HepG2 (cell line): ENCODE data around the gene RBM18. TPM values are rescaled to one million over a fixed set of nuclear protein-coding genes. Genes with fewer than 3 reads are reported as not detected.

Experiments used
- ATAC-seq: fragments of 200-7000 bp; cut with Tn5 transposase; 3 replicates; pipeline ENCODE4 v1.9.1; 2020; ENCODE audit warnings: mild to moderate bottlenecking, moderate library complexity
- BruUV-seq: library from RNA; stranded (reverse); fragments of 400-500 nt; replicated peaks from 2 replicates; lab custom pipeline; 2021; lab: Mats Ljungman, UMichigan
- CTCF ChIA-PET: fragments of 300-600 bp; formaldehyde crosslinking; extraction: SDS; loops from one replicate; lab custom pipeline; 2021; ENCODE audit warnings: low total read pairs, inconsistent platforms, low intra/inter-chr PET ratio; lab: Yijun Ruan, JAX
- POLR2A ChIA-PET: fragments of 350-600 bp; sonication (Branson Sonifier 250); formaldehyde crosslinking; loops from one replicate; lab custom pipeline; 2020; ENCODE audit warnings: antibody characterized with exemption, inconsistent platforms; lab: Yijun Ruan, JAX
- DNase-seq: peaks from one replicate; pipeline ENCODE4 v3.0.0-alpha.2; 2015; ENCODE audit warnings: low spot score
- FAIRE-seq: peaks from 3 replicates; lab custom pipeline; 2011; peaks lifted over from hg19 to GRCh38; lab: Jason Lieb, UNC
- H2AFZ ChIP-seq: one replicate; pipeline ENCODE4 v1.6.1; 2011; ENCODE audit warnings: low read length, inconsistent platforms
- H3K27ac ChIP-seq: fragments of 300-600 bp; 3 replicates; pipeline ENCODE4 v1.8.0; 2011; ENCODE audit warnings: mixed run types, mild to moderate bottlenecking, mixed read lengths, low read length, inconsistent platforms; ENCODE audit not compliant: insufficient read depth; ENCODE audit errors: extremely low read length
- H3K27me3 ChIP-seq, 2 experiments: fragments of 200-600 bp in 1 of 2; 2 replicates in 1 of 2; 3 replicates in 1 of 2; pipeline versions ENCODE4 v1.6.0 to v1.8.0; 2011; ENCODE audit warnings: low read length in 2 of 2, mild to moderate bottlenecking in 2 of 2, moderate library complexity in 2 of 2, inconsistent platforms in 1 of 2; ENCODE audit not compliant: insufficient read depth in 2 of 2, control insufficient read depth in 1 of 2
- H3K36me3 ChIP-seq, 2 experiments: fragments of 200-600 bp in 1 of 2; replicated peaks in 1 of 2; 2 replicates in 1 of 2; 3 replicates in 1 of 2; pipeline versions ENCODE4 v1.5.1 to v1.8.0; 2011; ENCODE audit warnings: low read length in 2 of 2, inconsistent platforms in 1 of 2; ENCODE audit not compliant: insufficient read depth in 2 of 2, control insufficient read depth in 1 of 2
- H3K4me1 ChIP-seq: 2 replicates; pipeline ENCODE4 v1.5.1; 2012; ENCODE audit warnings: low read length, inconsistent platforms; ENCODE audit not compliant: insufficient read depth
- H3K4me2 ChIP-seq: 2 replicates; pipeline ENCODE4 v1.6.0; 2011; ENCODE audit warnings: low read depth, low read length, inconsistent platforms
- H3K4me3 ChIP-seq, 3 experiments: fragments of 200-600 bp in 1 of 3; sonication (generic), shearing (Covaris generic) in 1 of 3; replicated peaks in 1 of 3; 2 replicates each; pipeline ENCODE4 v1.5.1; 2011 to 2016; ENCODE audit warnings: low read length in 3 of 3, inconsistent platforms in 2 of 3, low read depth in 2 of 3, mild to moderate bottlenecking in 2 of 3, control low read depth in 1 of 3, mixed read lengths in 1 of 3; ENCODE audit not compliant: insufficient read depth in 1 of 3
- H3K79me2 ChIP-seq: one replicate; pipeline ENCODE4 v1.6.1; 2011; ENCODE audit warnings: low read length, inconsistent platforms; ENCODE audit not compliant: insufficient read depth
- H3K9ac ChIP-seq: 2 replicates; pipeline ENCODE4 v1.6.0; 2011; ENCODE audit warnings: mild to moderate bottlenecking, low read depth, low read length, inconsistent platforms; ENCODE audit not compliant: insufficient read depth
- H3K9me3 ChIP-seq: 2 replicates; pipeline ENCODE4 v1.5.1; 2012; ENCODE audit warnings: mild to moderate bottlenecking, low read length
- H4K20me1 ChIP-seq: 2 replicates; pipeline ENCODE4 v1.6.0; 2011; ENCODE audit warnings: inconsistent platforms, mild to moderate bottlenecking, low read length, moderate library complexity; ENCODE audit not compliant: insufficient read depth
- ATF2 ChIP-seq: sonication (generic); formaldehyde crosslinking; IDR thresholded peaks from 2 replicates; pipeline ENCODE4 v1.4.0; 2020; ENCODE audit warnings: missing genetic modification reagents
- CBX5 ChIP-seq: sonication (generic); formaldehyde crosslinking; IDR thresholded peaks from 2 replicates; pipeline ENCODE4 v1.4.0; 2020; ENCODE audit warnings: missing genetic modification reagents, borderline replicate concordance
- CENPBD1 ChIP-seq: sonication (generic); formaldehyde crosslinking; IDR thresholded peaks from 2 replicates; pipeline ENCODE4 v1.8.0; 2022; ENCODE audit warnings: missing genetic modification reagents, low read depth, mild to moderate bottlenecking, borderline replicate concordance
- ESRRA ChIP-seq: sonication (generic); formaldehyde crosslinking; IDR thresholded peaks from 2 replicates; pipeline ENCODE4 v1.5.1; 2020; ENCODE audit warnings: mild to moderate bottlenecking, low read depth, missing genetic modification reagents
- KDM1A ChIP-seq: IDR thresholded peaks from 2 replicates; pipeline ENCODE4 v1.6.1; 2016; ENCODE audit warnings: missing compliant biosample characterization
- PREB ChIP-seq: sonication (generic); formaldehyde crosslinking; IDR thresholded peaks from 2 replicates; pipeline ENCODE4 v1.4.0; 2020; ENCODE audit warnings: missing genetic modification reagents
- ZBTB7B ChIP-seq: sonication (generic); formaldehyde crosslinking; IDR thresholded peaks from 2 replicates; pipeline ENCODE4 v1.4.0; 2020; ENCODE audit warnings: missing genetic modification reagents
- ZNF530 ChIP-seq: sonication (generic); formaldehyde crosslinking; IDR thresholded peaks from 2 replicates; pipeline ENCODE4 v1.5.0; 2020; ENCODE audit warnings: low read depth, mild to moderate bottlenecking, missing genetic modification reagents
- ZNF546 ChIP-seq: sonication (generic); formaldehyde crosslinking; conservative IDR thresholded peaks from 2 replicates; pipeline ENCODE4 v1.8.1; 2023; ENCODE audit warnings: mild to moderate bottlenecking, missing genetic modification reagents
- ZNF782 ChIP-seq: sonication (generic); formaldehyde crosslinking; IDR thresholded peaks from 2 replicates; pipeline ENCODE4 v1.4.0; 2020; ENCODE audit warnings: missing genetic modification reagents, mild to moderate bottlenecking, borderline replicate concordance
- ZSCAN9 ChIP-seq: IDR thresholded peaks from 2 replicates; pipeline ENCODE4 v1.6.1; 2016; ENCODE audit warnings: borderline replicate concordance
- WGBS: methylation state at CpG from one replicate; pipeline ENCODE4 v1.1.6; 2017; ENCODE audit warnings: low lambda C conversion rate; 5-methylcytosine and 5-hydroxymethylcytosine counted together
- in situ Hi-C: cut with HindIII; loops from 2 replicates; pipeline ENCODE4 v1.10.0; 2017; ENCODE audit warnings: low pct_unique_long_range_greater_than_20kb; ENCODE audit not compliant: extremely low pct_ligation_motif_present
- intact Hi-C: fragments of 100-400 bp; cut with micrococcal nuclease; formaldehyde crosslinking; loops from one replicate; pipeline ENCODE4 v1.10.0; 2022; ENCODE audit not compliant: unreplicated experiment
- polyA plus RNA-seq, 8 experiments: library from polyadenylated mRNA; depleted of rRNA in 3 of 8; stranded (reverse) in 7 of 8; unstranded in 1 of 8; fragments of >200 nt; fragmentation: Illumina TruSeq in 4 of 8; extraction: Trizol in 4 of 8; gene quantifications; 2 replicates each; pipeline versions ENCODE4 v1.2.1 to v1.2.3, GENCODE V29; 2011 to 2016; ENCODE audit warnings: low read depth in 4 of 8, missing spikeins in 1 of 8, mixed read lengths in 1 of 8; ENCODE audit not compliant: insufficient read depth in 1 of 8
- total RNA-seq, 5 experiments: library from RNA; depleted of rRNA; stranded (reverse); fragments of >200 nt; fragmentation: Illumina TruSeq; extraction: Trizol; gene quantifications; 2 replicates each; pipeline ENCODE4 v1.2.3, GENCODE V29; 2016; ENCODE audit warnings: low read depth in 1 of 5

RBM18 gene
- total and polyA plus RNA-seq, 2 of the 13 experiments (the other 11 are each of a cell fraction or from before 2014, with no cell fraction given): 12.6 to 16.6 TPM

- no peak for TF ChIP-seq ZBTB7B (CRISPR knock-in tag)
- no peak for TF ChIP-seq PREB
- no peak for TF ChIP-seq CENPBD1 (CRISPR knock-in tag)
Observed at GRCh38 chr9:122216798-122217418, 47.7 kb downstream of the RBM18 start (continued).

GRCh38 chr9:122216138-122216797, 48.4 kb downstream of the RBM18 start:
- no peak for FAIRE-seq
- intact Hi-C loops: no loop called here
- H3K4me1 ChIP-seq: peaks cover 69% of the 10 kb centered on the region
- no peak for DNase-seq
- in situ Hi-C loops: no loop called here
- ChIA-PET POLR2A (no interaction called here), CTCF (no interaction called here)
- no peak overlapping the region for H3K4me2 ChIP-seq
- H3K4me3 ChIP-seq: no peak overlapping the region
- no peaks in the 10 kb centered on the region for H3K36me3 ChIP-seq
- no peak overlapping the region for H3K9ac ChIP-seq
- no peak for ATAC-seq
- no peaks in the 10 kb centered on the region for H4K20me1 ChIP-seq
- no TSS peak for BruUV-seq
- TF ChIP-seq ZNF530 (no peak), ATF2 (CRISPR knock-in tag) (no peak), KDM1A (CRISPR knock-in tag) (no peak), ESRRA (CRISPR knock-in tag) (no peak), CBX5 (no peak), ZSCAN9 (CRISPR knock-in tag) (no peak), ZNF546 (no peak), ZNF782 (no peak)
- TF ChIP-seq, all 625 proteins: peak for 0
- H3K27me3 ChIP-seq: peaks cover 5 to 58% of the 10 kb centered on the region in 2 experiments; a peak in 4 of 5 replicates
- H2AFZ ChIP-seq: no peak overlapping the region
- WGBS: 25% methylated on average over 4 of the region's 4 CpGs
- H3K9me3 ChIP-seq: no peaks in the 10 kb centered on the region
- no peak overlapping the region for H3K27ac ChIP-seq
- H3K79me2 ChIP-seq: no peaks in the 10 kb centered on the region
